HG03520 (cell line): Measurements from ENCODE around the gene OR2J2.
"Not testable (repeated sequence)": the region's sequence is repeated elsewhere in the genome, so short reads cannot be mapped to it uniquely, and the experiment has no call there.

Experiments used
- ATAC-seq: cut with Tn5 transposase; IDR thresholded peaks from one replicate; pipeline ENCODE4 v1.9.1; 2021; ENCODE audit warnings: mild to moderate bottlenecking, moderate library complexity; ENCODE audit not compliant: unreplicated experiment

The OR2J2 gene

GRCh38 chr6:29218056-29218455 lies 47.3 kb downstream of the OR2J2 start:
- not testable (repeated sequence) for ATAC-seq
